Spleen (tissue), 11 donors: ENCODE measurements around the gene TMEM125. TPM values are rescaled to one million over a fixed set of nuclear protein-coding genes. Genes with fewer than 3 reads are reported as not detected.

Source experiments
- DNase-seq: peaks from one replicate; pipeline ENCODE4 v3.0.0-alpha.2; 2020
- H3K27ac ChIP-seq, 8 donors: fragments of 200-600 bp; sonication (generic) in 7 of 8; 1 replicate in 4 of 8; 2 replicates in 4 of 8; pipeline versions ENCODE4 v1.5.0 to v1.8.0; 2016 to 2021; ENCODE audit warnings: inconsistent platforms in 4 of 8, mild to moderate bottlenecking in 4 of 8, moderate library complexity in 1 of 8
- H3K27me3 ChIP-seq, 7 donors: fragments of 200-600 bp; sonication (generic) in 6 of 7; replicated peaks in 1 of 7; 1 replicate in 4 of 7; 2 replicates in 3 of 7; pipeline versions ENCODE4 v1.5.0 to v1.8.0; 2016 to 2021; ENCODE audit warnings: inconsistent platforms in 3 of 7, mild to moderate bottlenecking in 1 of 7
- H3K36me3 ChIP-seq, 6 donors: fragments of 200-600 bp; sonication (generic) in 5 of 6; 1 replicate in 4 of 6; 2 replicates in 2 of 6; pipeline versions ENCODE4 v1.5.0 to v1.8.0; 2016 to 2021; ENCODE audit warnings: inconsistent platforms in 2 of 6
- H3K4me1 ChIP-seq, 6 donors: fragments of 200-600 bp; sonication (generic) in 5 of 6; 1 replicate in 3 of 6; 2 replicates in 3 of 6; pipeline versions ENCODE4 v1.5.0 to v1.8.0; 2016 to 2021; ENCODE audit warnings: inconsistent platforms in 3 of 6
- H3K4me3 ChIP-seq, 8 donors: fragments of 200-600 bp; sonication (generic) in 7 of 8; 1 replicate in 4 of 8; 2 replicates in 4 of 8; pipeline versions ENCODE4 v1.5.0 to v1.8.0; 2016 to 2021; ENCODE audit warnings: inconsistent platforms in 4 of 8, mild to moderate bottlenecking in 4 of 8, moderate library complexity in 2 of 8
- H3K9me3 ChIP-seq, 8 donors: fragments of 200-600 bp; sonication (generic) in 7 of 8; 1 replicate in 4 of 8; 2 replicates in 4 of 8; pipeline versions ENCODE4 v1.5.0 to v1.8.0; 2016 to 2021; ENCODE audit warnings: inconsistent platforms in 4 of 8
- POLR2A ChIP-seq, 3 donors: fragments of 450-650 bp; IDR thresholded peaks; one replicate each; pipeline ENCODE4 v1.5.1; 2017; ENCODE audit warnings: antibody characterized with exemption in 3 of 3, mild to moderate bottlenecking in 1 of 3
- POLR2AphosphoS5 ChIP-seq, 3 donors: sonication (generic); formaldehyde crosslinking; IDR thresholded peaks; one replicate each; pipeline ENCODE4 v1.5.1; 2017; ENCODE audit warnings: antibody characterized with exemption in 3 of 3
- WGBS, 5 donors: extraction: QIAGEN DNeasy Blood & Tissue Kit in 3 of 5; methylation state at CpG; one replicate each; pipeline versions ENCODE4 v1.1.5 to v1.1.7; 2013 to 2018; 5-methylcytosine and 5-hydroxymethylcytosine counted together
- intact Hi-C: fragments of 100-400 bp; cut with DNase I; formaldehyde crosslinking; loops from one replicate; pipeline ENCODE4 v1.15.0; 2023; ENCODE audit warnings: low total_unique reads
- polyA plus RNA-seq, 3 donors: library from polyadenylated mRNA; stranded (reverse); fragments of 200-250 nt; gene quantifications; one replicate each; pipeline ENCODE4 v1.2.1, GENCODE V29; 2013
- total RNA-seq, 7 donors: library from RNA; depleted of rRNA in 3 of 7; stranded (reverse); fragments of >200 nt in 3 of 7; fragmentation: NEBNext Ultra II Directional in 4 of 7; extraction: Animal tissue kit (Norgen Biotek cat#: 25700) in 4 of 7; gene quantifications; one replicate each; pipeline versions ENCODE4 v1.1.0 to v1.2.1, GENCODE V29; 2016 to 2021
- TF ChIP-seq, protein P1 (sequence below), 11 experiments: fragments of 200-600 bp in 7 of 11; fragments of 450-650 bp in 4 of 11; sonication (generic) in 4 of 11; IDR thresholded peaks in 8 of 11; conservative IDR thresholded peaks in 3 of 11; 1 replicate in 7 of 11; 2 replicates in 4 of 11; pipeline versions ENCODE4 v1.4.0 to v1.8.0; 2016 to 2021; ENCODE audit warnings: antibody characterized with exemption in 11 of 11, inconsistent platforms in 4 of 11, mild to moderate bottlenecking in 1 of 11
- donor health status: healthy with polysubstance abuse.
- donor health status: DM: no; HTN: no; CAD: no; lungs with moderate emphysema.
- donor health status: DM: no; HTN: no; CAD: no.
- donor health status: Bipolar disorder and iron deficiency.
- donor health status: healthy.
- donor health status: DM: no; HTN: no; CAD: no.
- donor health status: DM: yes; HTN: yes; CAD: no.

The TMEM125 gene
- total and polyA plus RNA-seq, 10 donors = 0.05 to 0.06 TPM; not detected in 8

DNA sequence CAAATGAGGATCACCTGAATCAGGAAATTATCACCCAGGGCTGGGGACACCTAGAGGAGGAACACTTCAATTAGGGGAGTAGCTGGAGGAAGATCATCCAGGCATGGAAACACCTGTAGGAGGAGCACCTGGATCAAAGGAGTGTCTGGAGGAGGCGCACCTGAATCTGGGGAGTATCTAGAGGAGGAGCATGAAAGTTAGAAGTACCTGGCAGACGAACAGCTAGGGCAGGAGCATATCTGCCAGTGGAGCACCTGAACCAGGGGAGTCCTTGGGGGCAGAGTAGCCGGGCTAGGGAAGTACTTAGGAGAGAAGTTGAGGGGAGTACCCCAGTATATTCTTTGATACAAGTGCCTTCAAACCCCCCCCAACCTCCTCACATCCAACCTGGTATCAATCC is 14.3 kb downstream of the TMEM125 start:
- DNase-seq = peak; percentile 47
- no peaks in the 10 kb centered on the region for H3K9me3 ChIP-seq
- WGBS, 5 donors = 84 to 95% (median 87%) methylated on average over 3 of the region's 3 CpGs
- H3K36me3 ChIP-seq = no peaks in the 10 kb centered on the region
- H3K27ac ChIP-seq = no peak overlapping the region
- H3K4me1 ChIP-seq = peaks cover 0 to 4% (median 0%) of the 10 kb centered on the region in 6 donors
- intact Hi-C loops = no loop called here
- H3K4me3 ChIP-seq = no peak overlapping the region
- no peaks in the 10 kb centered on the region for H3K27me3 ChIP-seq
- TF ChIP-seq, protein P1, sequence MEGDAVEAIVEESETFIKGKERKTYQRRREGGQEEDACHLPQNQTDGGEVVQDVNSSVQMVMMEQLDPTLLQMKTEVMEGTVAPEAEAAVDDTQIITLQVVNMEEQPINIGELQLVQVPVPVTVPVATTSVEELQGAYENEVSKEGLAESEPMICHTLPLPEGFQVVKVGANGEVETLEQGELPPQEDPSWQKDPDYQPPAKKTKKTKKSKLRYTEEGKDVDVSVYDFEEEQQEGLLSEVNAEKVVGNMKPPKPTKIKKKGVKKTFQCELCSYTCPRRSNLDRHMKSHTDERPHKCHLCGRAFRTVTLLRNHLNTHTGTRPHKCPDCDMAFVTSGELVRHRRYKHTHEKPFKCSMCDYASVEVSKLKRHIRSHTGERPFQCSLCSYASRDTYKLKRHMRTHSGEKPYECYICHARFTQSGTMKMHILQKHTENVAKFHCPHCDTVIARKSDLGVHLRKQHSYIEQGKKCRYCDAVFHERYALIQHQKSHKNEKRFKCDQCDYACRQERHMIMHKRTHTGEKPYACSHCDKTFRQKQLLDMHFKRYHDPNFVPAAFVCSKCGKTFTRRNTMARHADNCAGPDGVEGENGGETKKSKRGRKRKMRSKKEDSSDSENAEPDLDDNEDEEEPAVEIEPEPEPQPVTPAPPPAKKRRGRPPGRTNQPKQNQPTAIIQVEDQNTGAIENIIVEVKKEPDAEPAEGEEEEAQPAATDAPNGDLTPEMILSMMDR (IDR thresholded peaks at IDR 0.05 in 8 of 11, conservative IDR thresholded peaks at IDR 0.05 in 3 of 11) = no peak
- TF ChIP-seq POLR2A (IDR thresholded peaks at IDR 0.05) = no peak
- no peak for TF ChIP-seq POLR2AphosphoS5 (IDR thresholded peaks at IDR 0.05)

DNA sequence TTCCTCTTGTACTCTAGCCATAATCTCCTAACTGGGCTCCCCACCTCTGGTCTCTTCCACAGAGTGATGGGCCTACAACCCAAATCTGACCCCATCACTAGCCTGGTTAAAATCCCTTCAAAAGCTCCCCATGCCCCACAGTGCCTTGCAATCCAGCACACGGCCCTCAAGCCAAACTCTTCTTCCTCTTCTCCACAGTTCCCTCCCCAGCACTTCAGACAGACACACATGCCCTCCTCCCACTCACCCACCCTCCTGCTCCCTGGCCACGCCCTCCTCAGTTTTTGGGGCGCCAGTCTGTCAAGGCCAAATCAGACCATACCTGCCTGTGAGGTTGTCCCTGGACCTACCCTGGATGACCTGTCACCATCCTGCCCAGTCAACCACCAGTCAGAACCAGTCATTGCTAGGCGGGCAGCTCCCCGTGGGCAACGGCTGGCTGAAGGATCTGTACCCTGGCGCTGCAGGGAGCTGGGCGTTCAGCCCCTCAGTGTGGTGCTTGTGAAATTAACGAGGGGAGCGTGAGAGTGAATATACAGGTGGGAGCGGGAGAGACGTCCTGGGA is 14.8 kb downstream of the TMEM125 start:
- DNase-seq = peak; percentile 37
- no peak overlapping the region for H3K27ac ChIP-seq
- TF ChIP-seq POLR2AphosphoS5 (IDR thresholded peaks at IDR 0.05) = no peak
- no peak for TF ChIP-seq POLR2A (IDR thresholded peaks at IDR 0.05)
- TF ChIP-seq, protein P1 (IDR thresholded peaks at IDR 0.05 in 8 of 11, conservative IDR thresholded peaks at IDR 0.05 in 3 of 11) = no peak

DNA sequence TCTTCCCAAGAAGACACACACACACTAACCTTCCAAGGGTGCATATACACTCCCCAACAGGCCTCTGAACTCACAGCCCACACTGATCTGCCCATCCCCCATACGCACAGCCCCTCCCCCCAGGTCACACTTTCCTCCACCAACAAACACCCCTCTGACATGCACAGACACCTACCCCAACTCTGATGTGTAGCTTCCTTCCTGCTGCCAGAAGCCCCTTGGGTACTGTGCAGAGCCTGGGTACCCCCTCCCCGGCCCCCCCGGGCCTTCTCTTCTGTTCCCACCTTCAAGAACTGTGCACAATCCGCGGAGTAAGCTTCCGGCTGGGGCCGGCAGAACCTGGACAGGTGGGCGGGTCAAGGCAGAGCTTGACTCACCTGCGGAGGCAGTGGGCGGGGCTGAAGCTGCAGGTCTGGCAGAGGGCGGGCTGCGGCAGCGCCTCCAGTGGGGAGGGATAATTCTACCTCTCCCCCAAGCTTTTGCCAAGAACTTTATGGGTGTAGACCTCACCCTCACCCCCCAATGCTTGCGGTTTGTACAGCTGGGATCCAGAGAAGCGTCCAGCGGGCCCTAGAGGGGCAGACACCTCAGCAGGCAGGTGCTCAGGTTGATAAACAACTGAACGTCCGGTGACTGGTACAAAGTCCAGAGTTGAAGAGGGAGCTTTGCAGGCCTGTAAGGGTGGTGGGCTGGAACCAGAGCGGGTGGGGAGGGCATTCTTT is 15.6 kb downstream of the TMEM125 start, which contains the start of gene C1orf210:
Gene C1orf210 (minus strand): TSS at position 313 of the 722 bp plus-strand sequence. CDS start 2,311 bp downstream, outside the sequence.
- peak; percentile 67 for DNase-seq

More for the DNA sequence above, 14.8 kb downstream of the TMEM125 start:
- intact Hi-C loops = no loop called here
- H3K9me3 ChIP-seq = no peaks in the 10 kb centered on the region
- no peaks in the 10 kb centered on the region for H3K27me3 ChIP-seq
- H3K4me1 ChIP-seq = peaks cover 0 to 4% (median 0%) of the 10 kb centered on the region in 6 donors
- H3K4me3 ChIP-seq = no peak overlapping the region
- no peaks in the 10 kb centered on the region for H3K36me3 ChIP-seq
- 79 to 92% (median 84%) methylated on average over 12 of the region's 12 CpGs for WGBS, 5 donors

More for the DNA sequence above, 15.6 kb downstream of the TMEM125 start, which contains the start of gene C1orf210:
- Histone ChIP-seq H3K27me3 (no peaks in the 10 kb centered on the region), H3K36me3 (no peaks in the 10 kb centered on the region), H3K27ac (no peak within 1 kb of the TSS), H3K4me3 (no peak within 1 kb of the TSS), H3K9me3 (no peaks in the 10 kb centered on the region), H3K4me1 (peaks cover 0 to 3% (median 0%) of the 10 kb centered on the region in 6 donors)
- TF ChIP-seq, protein P1 (IDR thresholded peaks at IDR 0.05 in 8 of 11, conservative IDR thresholded peaks at IDR 0.05 in 3 of 11) = no peak
- TF ChIP-seq POLR2A (IDR thresholded peaks at IDR 0.05) (no peak), POLR2AphosphoS5 (IDR thresholded peaks at IDR 0.05) (no peak)
- WGBS, 5 donors = 69 to 85% (median 81%) methylated on average over 15 to 19 of the region's 19 CpGs
- intact Hi-C loops = no loop called here
